ENCODE data around the gene MCTP2.
A peak's percentile ranks its signal among the peaks of the same experiment; 100 is the strongest.

Gene MCTP2

GRCh38 chr15:94300612-94301011, 69.3 kb downstream of the MCTP2 start:
- DNase-seq: no peak

GRCh38 chr15:94305133-94305532, 73.8 kb downstream of the MCTP2 start:
- no peak for DNase-seq

- no peak for DNase-seq
Measured at GRCh38 chr15:94306700-94307650, 75.6 kb downstream of the MCTP2 start.

- no peak for DNase-seq
Measured at GRCh38 chr15:94312946-94313345, 81.6 kb downstream of the MCTP2 start.

GRCh38 chr15:94314639-94315038, 83.3 kb downstream of the MCTP2 start:
- no peak for DNase-seq

- DNase-seq: no peak
Measured at GRCh38 chr15:94317211-94317610, 85.8 kb downstream of the MCTP2 start.

GRCh38 chr15:94322141-94322540, 90.8 kb downstream of the MCTP2 start:
- DNase-seq: no peak

GRCh38 chr15:94323076-94323475, 91.7 kb downstream of the MCTP2 start:
- no peak for DNase-seq

- DNase-seq: peak in 1 of 2 experiments; percentile 49
Measured at GRCh38 chr15:94324117-94324826, 92.9 kb downstream of the MCTP2 start.

GRCh38 chr15:94324835-94325767, 93.7 kb downstream of the MCTP2 start:
- no peak for DNase-seq

GRCh38 chr15:94327356-94327936, 96.1 kb downstream of the MCTP2 start:
- DNase-seq: peak in 1 of 2 experiments; percentile 34

- DNase-seq: no peak
Measured at GRCh38 chr15:94331731-94332130, 100.4 kb downstream of the MCTP2 start.

GRCh38 chr15:94335616-94336015, 104.3 kb downstream of the MCTP2 start:
- no peak for DNase-seq

- no peak for DNase-seq
Measured at GRCh38 chr15:94336817-94337467, 105.6 kb downstream of the MCTP2 start.

- DNase-seq: no peak
Measured at GRCh38 chr15:94338243-94338846, 107.0 kb downstream of the MCTP2 start.

GRCh38 chr15:94346282-94346681, 114.9 kb downstream of the MCTP2 start:
- peak in 1 of 2 experiments; percentile 37 for DNase-seq

- DNase-seq: no peak
Measured at GRCh38 chr15:94348084-94348483, 116.7 kb downstream of the MCTP2 start.

GRCh38 chr15:94351031-94351535, 119.7 kb downstream of the MCTP2 start:
- DNase-seq: no peak

- DNase-seq: no peak
Measured at GRCh38 chr15:94352636-94353487, 121.5 kb downstream of the MCTP2 start.

- DNase-seq: no peak
Measured at GRCh38 chr15:94353488-94353820, 122.1 kb downstream of the MCTP2 start.

Data from NCI-H446 (cell line).